H9 (cell line): ENCODE data around the gene MBNL1. TPM values are rescaled to one million over a fixed set of nuclear protein-coding genes. Genes with fewer than 3 reads are reported as not detected.

Experiments used
- DNase-seq: peaks from one replicate; pipeline ENCODE4 v3.0.0-alpha.2; 2017
- H2AFZ ChIP-seq: one replicate; pipeline ENCODE4 v1.6.1; 2013; ENCODE audit warnings: mild to moderate bottlenecking, low read length, control low read depth, moderate library complexity
- H2AK5ac ChIP-seq: 2 replicates; pipeline ENCODE4 v1.6.1; 2013; ENCODE audit warnings: low read length, control low read depth, mixed read lengths; ENCODE audit not compliant: insufficient read length
- H2BK120ac ChIP-seq: one replicate; pipeline ENCODE4 v1.6.1; 2013; ENCODE audit warnings: low read depth, mild to moderate bottlenecking, low read length, control low read depth, inconsistent platforms; ENCODE audit not compliant: poor library complexity, severe bottlenecking
- H2BK12ac ChIP-seq: 2 replicates; pipeline ENCODE4 v1.6.1; 2013; ENCODE audit warnings: low read length, control low read depth, mixed read lengths, low read depth; ENCODE audit not compliant: insufficient read length
- H2BK15ac ChIP-seq: 2 replicates; pipeline ENCODE4 v1.6.1; 2013; ENCODE audit warnings: low read depth, low read length, control low read depth
- H2BK20ac ChIP-seq: one replicate; pipeline ENCODE4 v1.6.1; 2013; ENCODE audit warnings: low read depth, mild to moderate bottlenecking, low read length, control low read depth, inconsistent platforms; ENCODE audit not compliant: poor library complexity, severe bottlenecking
- H2BK5ac ChIP-seq: 2 replicates; pipeline ENCODE4 v1.6.1; 2013; ENCODE audit warnings: low read length, control low read depth, mixed read lengths; ENCODE audit not compliant: insufficient read length
- H3K14ac ChIP-seq: 2 replicates; pipeline ENCODE4 v1.6.1; 2013; ENCODE audit warnings: low read length, control low read depth; ENCODE audit not compliant: insufficient read depth
- H3K18ac ChIP-seq: 2 replicates; pipeline ENCODE4 v1.6.1; 2013; ENCODE audit warnings: low read depth, mild to moderate bottlenecking, mixed read lengths, low read length, control low read depth; ENCODE audit not compliant: insufficient read length
- H3K23ac ChIP-seq: 2 replicates; pipeline ENCODE4 v1.6.1; 2013; ENCODE audit warnings: low read length, control low read depth, mixed read lengths, low read depth; ENCODE audit not compliant: insufficient read length
- H3K23me2 ChIP-seq: 2 replicates; pipeline ENCODE4 v1.6.1; 2013; ENCODE audit warnings: low read depth, mild to moderate bottlenecking, mixed read lengths, low read length, control low read depth; ENCODE audit not compliant: insufficient read length, poor library complexity, severe bottlenecking
- H3K27ac ChIP-seq: 2 replicates; pipeline ENCODE4 v1.5.1; 2013; ENCODE audit warnings: low read length, control low read depth, mixed read lengths, low read depth; ENCODE audit not compliant: insufficient read length
- H3K27me3 ChIP-seq: 2 replicates; pipeline ENCODE4 v1.6.1; 2013; ENCODE audit warnings: low read length, control low read depth, inconsistent platforms; ENCODE audit not compliant: insufficient read depth
- H3K4ac ChIP-seq: 2 replicates; pipeline ENCODE4 v1.6.1; 2013; ENCODE audit warnings: low read depth, mild to moderate bottlenecking, control low read depth, inconsistent platforms, low read length, moderate library complexity
- H3K4me1 ChIP-seq: 2 replicates; pipeline ENCODE4 v1.6.1; 2013; ENCODE audit warnings: low read length, control low read depth, inconsistent platforms; ENCODE audit not compliant: insufficient read depth
- H3K4me2 ChIP-seq: 2 replicates; pipeline ENCODE4 v1.6.1; 2013; ENCODE audit warnings: low read length, control low read depth, mixed read lengths; ENCODE audit not compliant: insufficient read length, insufficient read depth
- H3K56ac ChIP-seq: 2 replicates; pipeline ENCODE4 v1.6.1; 2013; ENCODE audit warnings: low read depth, mild to moderate bottlenecking, mixed read lengths, low read length, control low read depth; ENCODE audit not compliant: insufficient read length
- H3K79me1 ChIP-seq: 2 replicates; pipeline ENCODE4 v1.6.1; 2013; ENCODE audit warnings: low read depth, mild to moderate bottlenecking, moderate library complexity, low read length, control low read depth, inconsistent platforms; ENCODE audit not compliant: insufficient read depth, poor library complexity, severe bottlenecking
- H3K79me2 ChIP-seq: 2 replicates; pipeline ENCODE4 v1.6.1; 2013; ENCODE audit warnings: low read length, control low read depth, inconsistent platforms; ENCODE audit not compliant: insufficient read depth
- H3K9ac ChIP-seq: 2 replicates; pipeline ENCODE4 v1.6.1; 2013; ENCODE audit warnings: low read length, control low read depth, mixed read lengths; ENCODE audit not compliant: insufficient read length; ENCODE audit errors: extremely low read depth
- H3K9me3 ChIP-seq: one replicate; pipeline ENCODE4 v1.6.1; 2013; ENCODE audit warnings: low read depth, low read length, inconsistent platforms; ENCODE audit not compliant: control insufficient read depth
- H3T11ph ChIP-seq: one replicate; pipeline ENCODE4 v1.6.1; 2013; ENCODE audit warnings: mild to moderate bottlenecking, low read length, control low read depth, inconsistent platforms
- H4K20me1 ChIP-seq: one replicate; pipeline ENCODE4 v1.6.1; 2013; ENCODE audit not compliant: control insufficient read depth, insufficient read length, insufficient read depth
- H4K5ac ChIP-seq: 2 replicates; pipeline ENCODE4 v1.6.1; 2013; ENCODE audit warnings: low read depth, mild to moderate bottlenecking, mixed read lengths, low read length, control low read depth; ENCODE audit not compliant: insufficient read length
- H4K8ac ChIP-seq: replicated peaks from 2 replicates; pipeline ENCODE4 v1.6.1; 2013; ENCODE audit warnings: low read length, control low read depth, mixed read lengths, low read depth; ENCODE audit not compliant: insufficient read length
- H4K91ac ChIP-seq: 2 replicates; pipeline ENCODE4 v1.6.1; 2013; ENCODE audit warnings: low read depth, mild to moderate bottlenecking, moderate library complexity, mixed read lengths, low read length, control low read depth; ENCODE audit not compliant: insufficient read length
- H3K27ac Mint-ChIP-seq, 3 experiments: 2 replicates in 2 of 3; 3 replicates in 1 of 3; pipeline ENCODE4 v1.8.0; 2020 to 2021; ENCODE audit warnings: mixed read lengths in 3 of 3, mild to moderate bottlenecking in 1 of 3, moderate library complexity in 1 of 3
- H3K27me3 Mint-ChIP-seq: 2 replicates; pipeline ENCODE4 v1.8.0; 2021; ENCODE audit warnings: low read depth, mild to moderate bottlenecking, moderate library complexity, mixed read lengths
- H3K36me3 Mint-ChIP-seq, 3 experiments: 2 replicates in 2 of 3; 3 replicates in 1 of 3; pipeline ENCODE4 v1.8.0; 2020 to 2021; ENCODE audit warnings: low read depth in 3 of 3, mixed read lengths in 3 of 3; ENCODE audit not compliant: insufficient read depth in 1 of 3
- H3K4me1 Mint-ChIP-seq, 2 experiments: 2 replicates each; pipeline ENCODE4 v1.8.0; 2020; ENCODE audit warnings: mixed read lengths in 2 of 2
- H3K4me3 Mint-ChIP-seq, 2 experiments: 2 replicates in 1 of 2; 3 replicates in 1 of 2; pipeline ENCODE4 v1.8.0; 2020 to 2021; ENCODE audit warnings: mild to moderate bottlenecking in 2 of 2, mixed read lengths in 2 of 2, moderate library complexity in 1 of 2
- H3K9me3 Mint-ChIP-seq, 2 experiments: 2 replicates in 1 of 2; 3 replicates in 1 of 2; pipeline ENCODE4 v1.8.0; 2020; ENCODE audit warnings: mild to moderate bottlenecking in 2 of 2, mixed read lengths in 2 of 2, moderate library complexity in 1 of 2
- total RNA-seq: library from RNA; stranded (reverse); gene quantifications from 2 replicates; pipeline ENCODE4 v1.2.1, GENCODE V29; 2021
- TF ChIP-seq, protein P1 (sequence below): fragments of 200-600 bp; sonication (generic); conservative IDR thresholded peaks from 3 replicates; pipeline ENCODE4 v1.8.0; 2021; ENCODE audit warnings: antibody characterized with exemption, mild to moderate bottlenecking

MBNL1 gene
- total RNA-seq, 1 experiment from 2014 or later: 14.9 TPM

DNA sequence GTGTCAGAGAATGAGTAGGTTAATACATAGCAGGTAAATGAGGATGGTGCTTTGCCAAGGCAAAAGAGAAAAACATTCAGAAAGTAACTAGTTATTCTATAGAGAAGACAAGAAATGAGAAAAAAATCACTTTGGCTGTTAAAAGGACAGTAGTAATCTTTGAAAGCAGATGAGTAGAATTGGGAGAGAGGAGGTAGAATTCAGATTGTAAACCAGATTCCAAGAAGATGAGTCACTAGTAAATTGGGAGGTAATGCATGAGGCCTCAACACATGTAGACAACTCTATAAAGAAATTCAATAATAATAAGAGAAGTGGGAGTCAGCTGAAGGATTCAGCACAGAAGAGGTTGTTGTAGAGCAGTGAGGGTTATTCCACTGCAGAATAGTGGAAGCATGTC, 81.4 kb downstream of the MBNL1 start:
- H3K4ac ChIP-seq: no peak overlapping the region
- H2BK15ac ChIP-seq: no peak overlapping the region
- no peak overlapping the region for H3K14ac ChIP-seq
- no peak overlapping the region for H3K9ac ChIP-seq
- H3K4me1 Mint-ChIP-seq: peaks cover 8% of the 10 kb centered on the region in 2 experiments
- no peaks in the 10 kb centered on the region; the same call in 1 of the 2 replicates for H3K79me2 ChIP-seq
- TF ChIP-seq, protein P1, sequence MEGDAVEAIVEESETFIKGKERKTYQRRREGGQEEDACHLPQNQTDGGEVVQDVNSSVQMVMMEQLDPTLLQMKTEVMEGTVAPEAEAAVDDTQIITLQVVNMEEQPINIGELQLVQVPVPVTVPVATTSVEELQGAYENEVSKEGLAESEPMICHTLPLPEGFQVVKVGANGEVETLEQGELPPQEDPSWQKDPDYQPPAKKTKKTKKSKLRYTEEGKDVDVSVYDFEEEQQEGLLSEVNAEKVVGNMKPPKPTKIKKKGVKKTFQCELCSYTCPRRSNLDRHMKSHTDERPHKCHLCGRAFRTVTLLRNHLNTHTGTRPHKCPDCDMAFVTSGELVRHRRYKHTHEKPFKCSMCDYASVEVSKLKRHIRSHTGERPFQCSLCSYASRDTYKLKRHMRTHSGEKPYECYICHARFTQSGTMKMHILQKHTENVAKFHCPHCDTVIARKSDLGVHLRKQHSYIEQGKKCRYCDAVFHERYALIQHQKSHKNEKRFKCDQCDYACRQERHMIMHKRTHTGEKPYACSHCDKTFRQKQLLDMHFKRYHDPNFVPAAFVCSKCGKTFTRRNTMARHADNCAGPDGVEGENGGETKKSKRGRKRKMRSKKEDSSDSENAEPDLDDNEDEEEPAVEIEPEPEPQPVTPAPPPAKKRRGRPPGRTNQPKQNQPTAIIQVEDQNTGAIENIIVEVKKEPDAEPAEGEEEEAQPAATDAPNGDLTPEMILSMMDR: no peak
- H3K79me1 ChIP-seq: peaks cover 2% of the 10 kb centered on the region
- no peak overlapping the region for H3K23ac ChIP-seq
- H2AFZ ChIP-seq: no peak overlapping the region
- H2BK20ac ChIP-seq: no peak overlapping the region
- H2BK5ac ChIP-seq: no peak overlapping the region
- H4K20me1 ChIP-seq: no peaks in the 10 kb centered on the region
- no peaks in the 10 kb centered on the region for H3K27me3 ChIP-seq
- H3K36me3 Mint-ChIP-seq: no peaks in the 10 kb centered on the region
- no peak overlapping the region for H3K27ac ChIP-seq
- no peak overlapping the region for H3K18ac ChIP-seq
- H3K4me3 Mint-ChIP-seq: no peak overlapping the region
- H3K27ac Mint-ChIP-seq: no peak overlapping the region
- H3K4me2 ChIP-seq: no peak overlapping the region
- no peak overlapping the region for H3K56ac ChIP-seq
- no peaks in the 10 kb centered on the region for H3K23me2 ChIP-seq
- H3T11ph ChIP-seq: no peak overlapping the region
- no peak overlapping the region for H2AK5ac ChIP-seq
- no peak for DNase-seq
- no peak overlapping the region for H2BK12ac ChIP-seq
- no peak overlapping the region for H4K91ac ChIP-seq
- H3K4me1 ChIP-seq: no peaks in the 10 kb centered on the region
- no peak overlapping the region for H2BK120ac ChIP-seq
- no peaks in the 10 kb centered on the region for H3K9me3 ChIP-seq
- no peaks in the 10 kb centered on the region for H3K27me3 Mint-ChIP-seq
- no peak overlapping the region for H4K5ac ChIP-seq
- no peaks in the 10 kb centered on the region for H3K9me3 Mint-ChIP-seq
- H4K8ac ChIP-seq: no peak overlapping the region
